CD4-positive, CD25-positive, alpha-beta regulatory T cell (primary cell): Measurements from ENCODE around the gene EXOC4. TPM values are rescaled to one million over a fixed set of nuclear protein-coding genes. Genes with fewer than 3 reads are reported as not detected.

Experiments
- ATAC-seq, 2 donors: fragments of 150-1000 bp; cut with Tn5 transposase; one replicate each; pipeline ENCODE4 v1.10.0; 2021; ENCODE audit warnings: low read depth in 2 of 2, moderate number of reproducible peaks in 2 of 2, moderate library complexity in 1 of 2
- DNase-seq, 3 donors: peaks; one replicate each; pipeline versions ENCODE4 v3.0.0 to v3.0.0-alpha.2; 2012 to 2022; ENCODE audit warnings: mixed read lengths in 1 of 3
- H3K27ac ChIP-seq: one replicate; pipeline ENCODE4 v1.7.0; 2013; ENCODE audit warnings: mild to moderate bottlenecking, low read length; ENCODE audit not compliant: insufficient read depth, poor library complexity, severe bottlenecking
- H3K27me3 ChIP-seq: one replicate; pipeline ENCODE4 v1.7.0; 2013; ENCODE audit warnings: low read length; ENCODE audit not compliant: control insufficient read depth, insufficient read depth
- H3K36me3 ChIP-seq: one replicate; pipeline ENCODE4 v1.7.0; 2013; ENCODE audit warnings: mild to moderate bottlenecking, low read length, moderate library complexity; ENCODE audit not compliant: control insufficient read depth, insufficient read depth
- H3K4me1 ChIP-seq: 2 replicates; pipeline ENCODE4 v1.7.0; 2013; ENCODE audit warnings: mild to moderate bottlenecking, low read length; ENCODE audit not compliant: insufficient read depth, control insufficient read depth, poor library complexity, severe bottlenecking
- H3K4me3 ChIP-seq: one replicate; pipeline ENCODE4 v1.7.0; 2013; ENCODE audit warnings: low read depth, mild to moderate bottlenecking, low read length, moderate library complexity
- H3K9me3 ChIP-seq, 2 experiments: 1 replicate in 1 of 2; 2 replicates in 1 of 2; pipeline ENCODE4 v1.7.0; 2013; ENCODE audit warnings: low read length in 2 of 2, mild to moderate bottlenecking in 1 of 2, moderate library complexity in 1 of 2; ENCODE audit not compliant: control insufficient read depth in 2 of 2
- H3K27ac Mint-ChIP-seq, 3 donors: one replicate each; pipeline ENCODE4 v1.8.0; 2020 to 2022; ENCODE audit warnings: mild to moderate bottlenecking in 3 of 3, mixed read lengths in 3 of 3, moderate library complexity in 2 of 3
- H3K27me3 Mint-ChIP-seq: one replicate; pipeline ENCODE4 v1.8.0; 2022; ENCODE audit warnings: mild to moderate bottlenecking, mixed read lengths
- H3K36me3 Mint-ChIP-seq: one replicate; pipeline ENCODE4 v1.8.0; 2020; ENCODE audit warnings: mixed read lengths
- H3K4me1 Mint-ChIP-seq, 4 donors: one replicate each; pipeline ENCODE4 v1.8.0; 2020 to 2022; ENCODE audit warnings: mixed read lengths in 4 of 4, mild to moderate bottlenecking in 1 of 4
- H3K4me3 Mint-ChIP-seq, 4 donors: one replicate each; pipeline ENCODE4 v1.8.0; 2020 to 2022; ENCODE audit warnings: mild to moderate bottlenecking in 4 of 4, mixed read lengths in 4 of 4, moderate library complexity in 3 of 4
- H3K9me3 Mint-ChIP-seq, 7 donors: one replicate each; pipeline ENCODE4 v1.8.0; 2020 to 2022; ENCODE audit warnings: mixed read lengths in 7 of 7, mild to moderate bottlenecking in 3 of 7, moderate library complexity in 2 of 7
- polyA plus RNA-seq, 4 donors: library from polyadenylated mRNA; unstranded; fragments of 300-500 nt; fragmentation: Illumina TruSeq; gene quantifications; one replicate each; pipeline ENCODE4 v1.2.3, GENCODE V29; 2021
- total RNA-seq: library from RNA; stranded (reverse); gene quantifications from one replicate; pipeline ENCODE4 v1.2.3, GENCODE V29; 2022

Gene EXOC4
- total and polyA plus RNA-seq, 5 donors from 2014 or later: 39.1 to 118 (median 52.2) TPM

- no peaks in the 10 kb centered on the region for H3K9me3 ChIP-seq
- Mint-ChIP-seq H3K27ac (no peak overlapping the region), H3K36me3 (peaks cover 15% of the 10 kb centered on the region), H3K4me1 (peaks cover 20 to 32% (median 26%) of the 10 kb centered on the region in 4 donors), H3K27me3 (no peaks in the 10 kb centered on the region), H3K9me3 (peaks cover 0 to 1% (median 0%) of the 10 kb centered on the region in 7 donors), H3K4me3 (no peak overlapping the region)
- no peak for ATAC-seq
- H3K4me1 ChIP-seq: no peaks in the 10 kb centered on the region
- H3K27me3 ChIP-seq: no peaks in the 10 kb centered on the region
- H3K4me3 ChIP-seq: no peak overlapping the region
- no peaks in the 10 kb centered on the region for H3K36me3 ChIP-seq
- no peak overlapping the region for H3K27ac ChIP-seq
- no peak for DNase-seq
These were observed 616.7 kb downstream of the EXOC4 start for GRCh38 chr7:133869556-133869955.

DNA sequence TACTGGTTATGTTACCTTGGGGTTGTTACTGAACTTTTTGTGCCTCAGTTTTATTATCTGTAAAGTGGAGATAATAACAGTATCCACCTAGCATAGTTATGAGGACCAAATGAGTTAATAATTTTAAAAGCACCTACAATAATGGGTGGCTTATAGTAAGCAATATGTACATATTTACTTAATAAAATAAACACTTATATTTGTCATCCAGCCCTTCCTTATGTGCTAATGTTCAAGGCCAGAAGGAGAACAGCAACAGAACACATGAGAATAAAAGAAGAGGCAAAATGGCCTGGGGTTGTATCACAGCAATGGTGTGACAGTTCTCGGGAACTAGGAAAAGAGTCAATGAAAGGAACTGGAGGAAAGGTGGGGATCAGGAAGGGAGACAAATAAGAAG lies 618.9 kb downstream of the EXOC4 start:
- H3K36me3 Mint-ChIP-seq: peaks cover 18% of the 10 kb centered on the region
- Histone ChIP-seq H3K4me1 (no peaks in the 10 kb centered on the region), H3K36me3 (no peaks in the 10 kb centered on the region), H3K4me3 (no peak overlapping the region), H3K27ac (no peak overlapping the region), H3K9me3 (no peaks in the 10 kb centered on the region), H3K27me3 (no peaks in the 10 kb centered on the region)
- peaks cover 24 to 42% (median 32%) of the 10 kb centered on the region in 4 donors for H3K4me1 Mint-ChIP-seq
- no peak overlapping the region for H3K4me3 Mint-ChIP-seq
- H3K27ac Mint-ChIP-seq: no peak overlapping the region
- peaks cover 0 to 1% (median 0%) of the 10 kb centered on the region in 7 donors for H3K9me3 Mint-ChIP-seq
- H3K27me3 Mint-ChIP-seq: no peaks in the 10 kb centered on the region
- ATAC-seq: no peak
- no peak for DNase-seq

DNA sequence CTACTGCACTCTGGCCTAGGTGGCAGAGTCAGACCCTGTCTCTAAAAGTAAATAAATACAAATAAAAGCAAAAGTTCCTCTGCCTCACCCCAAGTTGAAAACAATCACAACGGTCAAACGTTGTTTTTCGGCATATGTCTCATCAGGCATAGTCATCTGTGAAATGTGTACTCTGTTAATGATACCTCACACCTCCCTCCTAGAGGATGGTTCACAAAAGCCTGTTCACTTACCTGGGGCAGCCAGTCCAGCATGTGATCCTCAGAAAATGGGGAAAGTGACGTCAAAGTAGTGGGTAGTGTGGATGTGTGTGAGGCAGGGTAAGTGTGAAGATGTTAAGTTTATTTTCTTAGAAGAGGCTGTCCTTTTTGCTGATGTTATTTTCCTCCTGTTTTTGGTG lies 620.3 kb downstream of the EXOC4 start:
- ATAC-seq: no peak
- H3K27me3 Mint-ChIP-seq: no peaks in the 10 kb centered on the region
- H3K36me3 ChIP-seq: no peaks in the 10 kb centered on the region
- H3K27me3 ChIP-seq: no peaks in the 10 kb centered on the region
- H3K4me3 Mint-ChIP-seq: peak overlapping the region in 1 of 4 donors; percentile 39
- no peaks in the 10 kb centered on the region for H3K9me3 ChIP-seq
- no peaks in the 10 kb centered on the region for H3K4me1 ChIP-seq
- no peak overlapping the region for H3K27ac ChIP-seq
- peaks cover 0 to 1% (median 0%) of the 10 kb centered on the region in 7 donors for H3K9me3 Mint-ChIP-seq
- H3K4me1 Mint-ChIP-seq: peaks cover 23 to 42% (median 32%) of the 10 kb centered on the region in 4 donors
- no peak for DNase-seq
- peak overlapping the region in 2 of 3 donors; percentile 39 to 63 for H3K27ac Mint-ChIP-seq
- H3K4me3 ChIP-seq: no peak overlapping the region
- peaks cover 18% of the 10 kb centered on the region for H3K36me3 Mint-ChIP-seq

- Mint-ChIP-seq H3K27me3 (no peaks in the 10 kb centered on the region), H3K9me3 (peaks cover 0 to 1% (median 0%) of the 10 kb centered on the region in 7 donors), H3K27ac (peak overlapping the region in 1 of 3 donors; percentile 39), H3K4me1 (peaks cover 24 to 42% (median 34%) of the 10 kb centered on the region in 4 donors), H3K36me3 (peaks cover 17% of the 10 kb centered on the region), H3K4me3 (no peak overlapping the region)
- Histone ChIP-seq H3K27ac (no peak overlapping the region), H3K36me3 (no peaks in the 10 kb centered on the region), H3K9me3 (no peaks in the 10 kb centered on the region), H3K27me3 (no peaks in the 10 kb centered on the region), H3K4me1 (no peaks in the 10 kb centered on the region), H3K4me3 (no peak overlapping the region)
- DNase-seq (no peak), ATAC-seq (no peak)
These were observed 620.8 kb downstream of the EXOC4 start for GRCh38 chr7:133873631-133874030.

- Histone ChIP-seq H3K4me3 (no peak overlapping the region), H3K9me3 (no peaks in the 10 kb centered on the region), H3K36me3 (no peaks in the 10 kb centered on the region), H3K27me3 (no peaks in the 10 kb centered on the region), H3K4me1 (no peaks in the 10 kb centered on the region), H3K27ac (no peak overlapping the region)
- Mint-ChIP-seq H3K27me3 (no peaks in the 10 kb centered on the region), H3K36me3 (peaks cover 5% of the 10 kb centered on the region), H3K27ac (no peak overlapping the region), H3K4me3 (no peak overlapping the region), H3K9me3 (peaks cover 0 to 2% (median 0%) of the 10 kb centered on the region in 7 donors), H3K4me1 (peaks cover 0 to 14% (median 5%) of the 10 kb centered on the region in 4 donors)
- no peak for DNase-seq
- ATAC-seq: no peak
These were observed 630.7 kb downstream of the EXOC4 start for GRCh38 chr7:133883591-133883990.

GRCh38 chr7:133885213-133885612 lies 632.3 kb downstream of the EXOC4 start:
- no peak overlapping the region for H3K27ac Mint-ChIP-seq
- ATAC-seq (no peak), DNase-seq (no peak)
- peaks cover 0 to 8% (median 0%) of the 10 kb centered on the region in 7 donors for H3K9me3 Mint-ChIP-seq
- H3K4me1 Mint-ChIP-seq: peaks cover 0 to 14% (median 3%) of the 10 kb centered on the region in 4 donors
- Histone ChIP-seq H3K36me3 (no peaks in the 10 kb centered on the region), H3K4me1 (no peaks in the 10 kb centered on the region), H3K4me3 (no peak overlapping the region), H3K27ac (no peak overlapping the region), H3K9me3 (no peaks in the 10 kb centered on the region), H3K27me3 (no peaks in the 10 kb centered on the region)
- H3K36me3 Mint-ChIP-seq: no peaks in the 10 kb centered on the region
- H3K27me3 Mint-ChIP-seq: no peaks in the 10 kb centered on the region
- H3K4me3 Mint-ChIP-seq: no peak overlapping the region

- no peak overlapping the region for H3K4me3 Mint-ChIP-seq
These were observed 633.2 kb downstream of the EXOC4 start for GRCh38 chr7:133886086-133886485.

GRCh38 chr7:133886797-133887196 lies 633.9 kb downstream of the EXOC4 start:
- Histone ChIP-seq H3K27me3 (no peaks in the 10 kb centered on the region), H3K27ac (no peak overlapping the region), H3K4me1 (no peaks in the 10 kb centered on the region), H3K9me3 (no peaks in the 10 kb centered on the region), H3K36me3 (no peaks in the 10 kb centered on the region), H3K4me3 (no peak overlapping the region)
- Mint-ChIP-seq H3K4me1 (peaks cover 0 to 14% (median 3%) of the 10 kb centered on the region in 4 donors), H3K36me3 (no peaks in the 10 kb centered on the region), H3K4me3 (no peak overlapping the region), H3K27ac (no peak overlapping the region), H3K27me3 (no peaks in the 10 kb centered on the region), H3K9me3 (peaks cover 0 to 8% (median 0%) of the 10 kb centered on the region in 7 donors)
- DNase-seq (no peak), ATAC-seq (no peak)

More at GRCh38 chr7:133886086-133886485, 633.2 kb downstream of the EXOC4 start:
- no peak for DNase-seq
- Mint-ChIP-seq H3K27ac (no peak overlapping the region), H3K27me3 (no peaks in the 10 kb centered on the region), H3K36me3 (no peaks in the 10 kb centered on the region), H3K4me1 (peaks cover 0 to 14% (median 3%) of the 10 kb centered on the region in 4 donors), H3K9me3 (peaks cover 0 to 8% (median 0%) of the 10 kb centered on the region in 7 donors)
- Histone ChIP-seq H3K27me3 (no peaks in the 10 kb centered on the region), H3K4me3 (no peak overlapping the region), H3K9me3 (no peaks in the 10 kb centered on the region), H3K36me3 (no peaks in the 10 kb centered on the region), H3K27ac (no peak overlapping the region), H3K4me1 (no peaks in the 10 kb centered on the region)
- ATAC-seq: no peak
